ENCODE measurements around the gene PRELID3B.

The PRELID3B gene

DNA sequence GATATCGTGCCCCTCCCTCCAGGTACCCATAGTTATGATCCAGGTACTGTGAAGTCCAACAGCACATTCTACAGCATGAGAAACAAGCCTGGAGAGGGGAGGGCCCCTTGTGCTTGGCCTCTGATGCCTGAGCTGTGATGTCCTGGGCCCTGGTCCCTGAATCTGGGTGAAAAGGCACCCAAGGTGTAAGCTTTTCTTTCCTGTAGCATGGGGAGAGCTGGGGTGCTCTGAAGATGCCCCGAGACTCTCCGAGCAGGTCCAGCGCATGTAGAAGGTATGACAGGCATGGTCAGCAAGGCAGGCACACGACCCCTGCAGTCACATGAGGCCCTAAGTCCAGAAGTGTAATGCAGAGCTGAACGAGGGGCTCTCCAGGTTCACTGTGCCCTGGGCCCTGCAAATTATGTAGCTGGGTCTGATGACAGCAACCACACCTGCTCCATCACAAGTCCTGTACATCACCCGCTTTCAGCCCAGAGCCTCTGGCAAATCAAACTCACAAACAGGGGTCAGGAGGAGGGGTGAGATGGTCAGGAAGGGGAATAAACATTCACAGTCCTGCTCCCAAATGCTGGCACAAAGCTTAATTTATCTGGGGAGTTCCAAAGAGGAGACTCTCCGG lies 33.8 kb downstream of the PRELID3B start:
- no peak for DNase-seq (ENCODE audit: low read depth)

DNA sequence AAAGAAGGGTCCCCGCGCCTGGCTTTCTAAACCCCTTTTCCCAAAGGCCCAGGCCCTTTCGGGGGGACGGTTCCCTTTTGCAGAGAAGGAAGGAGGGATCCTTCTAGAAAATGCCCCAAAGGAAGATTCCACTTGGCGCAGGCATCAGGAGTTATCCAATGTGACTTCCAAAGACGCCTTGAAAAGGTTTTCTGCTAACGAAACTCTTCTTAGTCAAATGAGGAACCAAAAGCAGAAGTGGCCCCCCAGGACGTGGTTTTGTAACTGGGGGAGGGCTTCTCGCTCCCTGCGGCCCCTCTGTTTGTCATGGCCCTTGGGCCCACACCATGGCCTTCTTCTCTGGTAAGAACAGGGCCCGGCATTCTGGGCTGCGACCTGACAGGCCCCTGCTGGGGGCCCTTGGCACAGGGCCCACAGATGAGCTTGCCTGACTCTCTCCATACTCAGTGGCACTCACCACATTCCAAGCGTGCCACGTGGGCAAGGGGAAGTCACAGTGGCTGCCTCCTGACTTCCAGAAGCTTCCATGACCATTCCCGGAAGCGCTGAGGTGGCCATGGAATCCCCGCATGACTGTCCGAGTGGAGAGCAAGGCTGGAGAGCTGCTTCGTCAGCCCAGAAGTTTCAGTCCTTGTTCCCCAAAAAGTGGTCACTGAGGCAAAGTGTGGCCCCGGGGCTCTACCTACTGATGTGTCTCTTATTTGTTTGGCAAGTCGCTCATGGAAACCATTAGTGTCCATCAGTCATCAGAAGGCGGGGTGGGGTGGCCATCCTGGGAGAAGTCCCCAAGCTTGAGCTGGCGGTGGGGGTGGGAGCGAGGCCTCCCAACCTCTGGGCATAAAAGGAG lies 34.7 kb downstream of the PRELID3B start:
- no peak for DNase-seq (ENCODE audit: low read depth)

DNA sequence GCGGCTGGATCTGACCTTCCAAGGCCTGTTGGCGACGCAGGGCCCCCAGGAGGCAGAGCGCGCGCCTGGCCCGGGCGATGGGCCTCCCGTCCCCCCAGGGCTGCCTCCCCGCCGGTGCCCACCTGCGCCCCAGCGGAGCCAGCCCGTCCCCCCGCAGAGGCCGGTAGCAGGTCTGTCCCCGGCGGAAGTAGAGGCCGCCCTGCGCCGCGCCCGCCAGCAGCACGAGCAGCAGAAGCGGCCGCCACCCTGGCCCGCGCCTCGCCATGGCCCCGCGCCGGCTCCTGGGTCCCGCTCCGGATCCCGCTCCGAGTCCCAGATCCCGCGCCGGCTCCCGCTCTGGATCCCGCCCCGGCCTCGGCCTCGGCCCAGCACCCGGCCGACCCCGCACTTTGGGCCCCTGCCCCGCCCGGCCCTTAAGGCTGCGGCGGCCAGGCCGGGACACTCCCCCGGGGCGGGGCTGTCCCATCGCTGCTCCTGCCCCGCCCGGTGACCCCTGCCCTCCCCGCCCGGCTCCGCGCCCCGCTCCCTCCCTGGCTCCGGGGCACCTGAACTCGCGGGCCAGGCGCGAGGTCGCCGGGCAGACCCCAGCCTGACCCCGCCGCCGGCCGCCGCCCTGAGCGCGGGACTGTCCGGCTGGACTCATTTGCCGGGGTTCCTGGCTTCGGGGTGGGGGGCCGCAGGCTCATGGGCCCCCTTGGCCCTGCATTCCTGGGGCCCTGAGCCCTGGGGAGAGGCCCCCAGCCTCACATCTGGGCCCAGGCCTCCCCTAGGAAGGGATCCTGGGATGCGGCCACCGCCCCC lies 35.5 kb downstream of the PRELID3B start, which contains the start of gene CTSZ:
Gene CTSZ (minus strand): TSS at position 391 of the 801 bp plus-strand sequence. CDS start 126 bp downstream, at position 265.
- DNase-seq (ENCODE audit: low read depth): no peak

DNA sequence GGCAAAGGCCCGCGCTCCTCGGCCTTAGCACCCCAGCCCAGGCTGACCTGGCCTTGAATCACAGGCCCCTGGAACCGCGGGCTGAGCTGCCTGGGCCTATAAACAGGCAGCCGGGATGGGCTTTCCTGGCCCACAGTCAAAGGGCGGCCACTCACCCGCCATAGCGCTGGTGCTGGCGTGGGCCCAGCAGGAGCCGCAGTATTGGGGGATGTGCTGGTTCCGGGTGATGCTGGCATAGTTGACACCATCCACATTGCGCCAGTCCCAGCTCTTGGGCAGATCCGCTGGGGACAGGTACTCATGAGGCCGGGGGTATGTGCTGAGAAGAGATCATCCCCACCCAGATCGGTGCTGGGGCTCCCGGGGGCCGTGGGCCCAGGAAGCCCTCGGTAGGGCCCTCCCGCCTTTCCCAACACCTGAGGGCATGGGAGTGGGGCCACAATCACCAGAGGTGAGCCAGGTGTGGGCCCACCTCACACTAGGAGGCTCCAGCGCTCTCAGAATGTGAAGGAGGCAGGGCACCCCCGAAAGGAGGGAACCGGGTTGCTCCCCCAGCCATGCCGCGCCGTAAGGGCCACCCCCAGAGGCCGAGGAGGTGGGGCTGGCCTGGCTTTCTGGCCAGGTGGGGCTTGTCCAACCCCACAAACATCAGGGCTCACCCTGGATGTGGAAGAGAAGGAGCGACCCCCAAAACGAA lies 36.3 kb downstream of the PRELID3B start:
- no peak for DNase-seq (ENCODE audit: low read depth)

DNA sequence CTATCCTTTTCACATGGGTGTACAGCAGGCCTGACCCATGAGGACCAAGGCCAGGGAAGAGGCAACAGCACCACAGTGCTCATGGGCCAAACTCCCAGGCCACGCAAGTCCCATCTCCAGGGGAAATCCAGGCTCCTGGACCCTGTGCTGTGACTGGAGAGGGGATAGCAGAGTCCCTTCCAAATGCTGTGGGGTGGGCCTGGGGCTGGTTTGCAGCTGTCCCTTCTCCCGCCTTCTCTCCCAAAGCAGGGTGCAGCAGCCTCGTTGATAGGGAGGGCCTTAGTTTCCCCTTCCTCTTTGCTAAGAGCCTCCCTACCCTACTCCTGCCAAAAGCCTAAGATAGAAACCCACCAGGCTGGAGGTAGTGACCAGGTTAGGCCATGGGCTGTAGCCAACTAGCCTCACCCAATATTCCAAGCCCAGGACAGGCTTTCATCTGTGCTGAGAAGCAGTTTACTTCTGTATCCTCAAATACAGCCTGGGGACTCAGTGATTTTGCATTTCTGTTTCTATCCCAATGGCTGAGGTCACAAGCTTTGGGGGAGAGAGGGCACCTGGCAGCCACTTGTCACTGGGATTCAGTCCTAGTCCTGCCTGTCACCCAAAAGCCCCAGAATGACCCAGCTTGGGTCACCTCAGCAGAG lies 36.9 kb downstream of the PRELID3B start:
- no peak for DNase-seq (ENCODE audit: low read depth)

DNA sequence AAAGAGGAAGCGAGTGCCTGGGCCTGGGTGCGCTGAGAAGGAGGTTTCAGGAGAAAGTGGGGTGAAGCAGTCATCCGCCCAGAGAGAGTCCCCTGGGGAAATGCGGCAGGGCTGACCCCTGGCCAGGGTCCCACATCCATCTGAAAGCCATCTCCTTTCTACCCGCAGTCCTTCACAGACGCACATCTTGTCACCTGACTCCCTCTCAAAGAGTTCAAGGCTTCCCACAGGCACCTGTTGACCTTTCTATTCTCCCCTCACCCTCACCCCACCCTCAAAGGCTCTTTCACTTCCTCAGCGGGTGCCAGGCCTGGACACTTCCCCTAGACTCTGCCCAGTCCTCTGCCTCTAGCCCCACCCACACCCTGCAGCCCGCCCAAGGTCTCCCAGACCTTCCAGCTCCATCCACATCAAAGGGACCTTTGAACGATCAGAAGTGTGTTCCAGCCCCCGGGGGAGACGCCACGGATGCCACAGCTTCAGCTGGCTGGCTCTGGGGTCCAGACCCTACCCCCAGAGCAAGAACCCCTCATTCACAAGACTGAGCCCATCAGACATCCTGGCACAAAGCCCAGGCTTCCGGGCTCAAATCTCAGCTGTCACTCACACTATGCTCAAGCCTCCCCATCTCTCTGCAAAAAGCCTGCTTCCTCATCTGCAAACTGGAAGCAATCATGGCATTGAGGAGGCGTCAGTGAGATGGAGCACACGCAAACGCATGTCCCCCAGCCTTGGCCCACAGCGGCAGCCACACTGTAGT lies 37.6 kb downstream of the PRELID3B start:
- DNase-seq (ENCODE audit: low read depth): no peak

DNA sequence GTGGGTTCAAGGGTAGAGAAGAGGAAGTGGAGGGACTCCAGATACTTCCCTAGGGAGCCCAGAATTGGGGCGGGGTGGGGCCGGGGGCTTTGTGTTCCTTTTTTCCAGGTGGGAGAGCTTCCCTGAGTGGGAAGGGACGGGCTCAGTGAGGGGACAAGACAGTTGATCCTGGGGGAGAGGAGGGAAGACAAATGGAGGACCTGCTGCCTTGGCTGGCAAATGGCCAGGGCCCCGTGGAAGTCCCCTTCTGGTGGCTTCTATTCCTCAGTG lies 38.2 kb downstream of the PRELID3B start:
- no peak for DNase-seq (ENCODE audit: low read depth)

DNA sequence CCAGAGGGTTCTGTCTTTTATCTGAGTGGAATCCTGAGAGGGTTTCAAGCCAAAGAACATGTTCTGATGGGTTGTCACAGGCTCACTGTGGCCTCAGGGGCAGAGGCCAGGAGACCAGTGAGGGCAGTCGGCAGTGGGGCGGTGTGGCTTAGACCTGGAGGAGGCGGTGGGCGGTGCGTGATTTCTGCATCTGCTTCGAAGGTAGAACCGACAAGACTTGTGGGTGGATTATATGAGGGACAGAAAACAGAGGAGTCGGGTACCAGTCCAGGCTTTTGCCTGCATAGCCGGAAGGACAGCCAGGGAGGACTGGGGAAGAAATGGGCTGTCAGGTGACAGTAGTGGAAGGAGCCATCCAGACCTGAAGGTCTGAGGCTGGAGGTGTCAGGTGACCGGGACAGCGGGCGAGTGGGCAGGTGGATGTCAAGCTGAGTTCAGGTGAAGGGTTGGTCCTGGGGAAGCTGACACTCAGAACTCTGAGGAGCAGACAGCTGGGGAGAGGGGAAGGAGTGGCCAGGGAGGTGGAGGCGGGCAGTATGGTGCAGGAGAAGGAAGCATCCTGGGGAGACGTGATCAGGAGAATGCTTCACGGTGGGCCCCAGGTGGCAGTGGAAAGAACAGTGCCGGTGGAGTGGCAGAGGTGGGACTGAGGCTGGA lies 38.6 kb downstream of the PRELID3B start:
- no peak for DNase-seq (ENCODE audit: low read depth)

DNA sequence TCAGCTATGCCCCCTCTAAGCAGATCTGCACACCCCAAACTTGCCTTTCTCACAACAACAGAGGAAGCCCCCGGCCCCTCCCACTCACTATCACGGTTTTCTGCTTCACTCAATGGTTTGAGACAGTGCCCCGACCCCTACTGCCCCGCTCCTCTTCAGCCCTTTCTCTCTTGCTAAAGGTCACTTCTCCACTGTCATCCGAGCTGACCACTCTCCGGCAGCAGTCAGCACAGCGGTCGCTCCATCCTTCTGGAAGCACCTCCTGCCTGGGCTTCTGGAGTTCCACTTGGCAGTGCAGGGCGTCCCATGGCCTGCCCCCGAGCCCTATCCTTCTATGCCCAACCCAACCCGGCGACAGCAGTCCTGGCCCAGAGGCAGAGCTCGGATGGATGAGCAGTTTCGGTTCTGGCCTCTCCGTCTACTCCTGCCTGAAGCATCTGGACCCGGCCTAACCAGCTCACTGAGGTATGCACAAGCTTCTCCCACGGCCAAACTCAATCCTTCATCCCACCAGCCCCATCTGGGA lies 39.6 kb downstream of the PRELID3B start:
- no peak for DNase-seq (ENCODE audit: low read depth)

DNA sequence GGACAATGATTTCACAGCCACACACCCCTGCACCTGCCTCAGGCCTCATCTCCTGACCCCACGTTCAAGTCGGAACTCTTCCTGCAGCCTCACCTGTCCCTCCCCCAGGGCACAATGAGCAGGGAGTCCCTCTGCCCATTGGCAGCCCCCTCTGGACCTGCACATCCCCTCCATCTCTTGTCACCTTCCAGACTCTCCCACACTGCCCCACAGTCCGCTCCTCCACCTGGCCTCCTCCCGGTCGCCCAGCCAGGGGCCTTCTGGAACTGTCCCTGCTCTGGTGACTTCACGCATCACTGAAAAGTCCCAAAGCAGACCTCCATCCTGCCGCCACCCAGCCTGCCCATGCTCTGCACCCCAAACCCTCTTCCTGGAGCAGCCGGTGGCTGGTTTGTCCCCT lies 40.2 kb downstream of the PRELID3B start:
- no peak for DNase-seq (ENCODE audit: low read depth)

DNA sequence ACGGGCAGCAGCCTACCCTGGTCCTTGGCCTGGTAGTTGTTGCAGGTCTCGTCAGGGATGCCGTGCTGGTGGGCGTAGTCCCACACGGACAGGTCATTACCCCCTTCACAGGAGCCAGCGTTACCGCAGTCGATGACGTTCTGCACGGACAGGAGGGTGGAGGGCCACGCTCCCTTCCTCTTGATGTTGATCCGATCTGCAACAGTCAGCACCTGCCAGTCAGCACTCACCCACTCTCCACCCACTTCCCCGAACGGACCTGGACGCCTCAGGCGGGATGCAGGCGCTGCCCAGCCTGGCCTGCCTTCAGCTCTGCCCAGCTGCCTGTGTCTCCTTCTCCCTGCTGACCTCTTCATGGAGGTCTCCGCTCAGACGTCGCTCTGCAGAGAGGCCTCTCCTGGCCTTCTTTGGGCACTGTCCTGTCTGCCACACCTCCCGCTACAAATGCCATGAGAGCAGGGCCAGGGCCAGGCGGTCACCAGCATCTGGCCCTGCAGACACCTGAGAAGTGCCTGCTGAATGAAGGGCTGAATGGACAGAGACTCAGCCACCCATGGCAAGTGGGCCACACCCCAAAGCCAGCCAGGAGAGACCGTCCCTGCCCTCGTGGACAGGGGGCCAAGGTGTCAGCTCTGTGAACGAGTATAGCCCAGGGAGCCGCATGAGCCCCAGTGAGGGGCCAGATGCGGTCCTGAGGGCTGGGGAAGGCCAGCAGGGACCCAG lies 41.0 kb downstream of the PRELID3B start:
- no peak for DNase-seq (ENCODE audit: low read depth)

DNA sequence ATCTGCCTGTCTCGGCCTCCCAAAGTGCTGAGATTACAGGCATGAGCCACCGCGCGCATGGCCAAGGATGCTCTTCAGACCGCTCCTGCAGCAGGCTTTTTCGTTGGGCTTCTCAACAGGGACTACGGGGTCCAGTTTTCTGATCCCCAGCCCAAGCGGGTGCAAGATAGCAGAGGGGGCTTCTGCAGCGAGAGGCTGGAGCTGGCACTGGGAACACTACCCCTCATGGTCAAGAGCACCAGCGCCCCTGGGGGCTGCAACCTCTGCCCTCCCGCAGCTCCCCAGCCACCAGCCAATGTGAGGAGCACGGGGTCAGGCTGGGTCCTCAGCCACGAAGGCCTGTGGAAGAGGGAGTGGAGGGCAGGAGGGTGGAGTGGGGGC lies 41.5 kb downstream of the PRELID3B start:
- no peak for DNase-seq (ENCODE audit: low read depth)

DNA sequence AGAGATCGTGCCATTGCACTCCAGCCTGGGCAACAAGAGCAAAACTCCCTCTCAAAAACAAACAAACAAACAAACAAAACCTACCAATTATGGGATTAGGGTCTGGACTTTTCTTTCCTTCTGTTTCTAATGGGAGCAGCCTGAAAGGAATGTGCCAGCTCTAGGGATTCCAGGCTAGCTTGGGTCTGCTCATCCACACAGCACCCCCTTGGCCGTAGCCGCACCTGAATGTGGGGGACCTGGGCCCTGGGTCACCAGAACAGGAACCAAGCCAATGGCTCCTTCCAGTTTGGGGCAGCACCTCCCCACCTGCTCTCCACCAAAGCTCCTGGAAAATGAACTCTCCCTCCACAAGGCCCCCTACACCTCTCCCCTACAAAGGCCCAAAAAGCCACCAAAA lies 42.3 kb downstream of the PRELID3B start:
- no peak for DNase-seq (ENCODE audit: low read depth)

DNA sequence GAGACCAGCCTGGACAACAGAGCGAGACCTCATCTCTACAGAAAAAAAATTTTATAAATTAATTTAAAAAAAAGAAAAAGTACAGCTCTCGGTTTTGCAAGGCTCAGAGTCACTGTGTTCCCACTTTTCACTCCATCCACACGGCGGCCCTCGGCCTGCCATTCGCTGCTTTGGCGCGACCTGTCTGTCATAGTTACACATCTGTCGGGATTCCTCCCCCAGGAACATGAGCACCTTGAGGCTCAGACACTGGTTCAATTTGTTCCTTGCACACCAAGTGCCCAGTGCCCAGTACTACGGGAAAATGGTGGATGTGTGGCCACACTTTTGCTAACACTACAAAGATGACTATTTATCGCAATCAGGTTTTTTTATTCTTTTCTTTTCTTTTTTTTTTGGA lies 43.9 kb downstream of the PRELID3B start:
- DNase-seq (ENCODE audit: low read depth): no peak

DNA sequence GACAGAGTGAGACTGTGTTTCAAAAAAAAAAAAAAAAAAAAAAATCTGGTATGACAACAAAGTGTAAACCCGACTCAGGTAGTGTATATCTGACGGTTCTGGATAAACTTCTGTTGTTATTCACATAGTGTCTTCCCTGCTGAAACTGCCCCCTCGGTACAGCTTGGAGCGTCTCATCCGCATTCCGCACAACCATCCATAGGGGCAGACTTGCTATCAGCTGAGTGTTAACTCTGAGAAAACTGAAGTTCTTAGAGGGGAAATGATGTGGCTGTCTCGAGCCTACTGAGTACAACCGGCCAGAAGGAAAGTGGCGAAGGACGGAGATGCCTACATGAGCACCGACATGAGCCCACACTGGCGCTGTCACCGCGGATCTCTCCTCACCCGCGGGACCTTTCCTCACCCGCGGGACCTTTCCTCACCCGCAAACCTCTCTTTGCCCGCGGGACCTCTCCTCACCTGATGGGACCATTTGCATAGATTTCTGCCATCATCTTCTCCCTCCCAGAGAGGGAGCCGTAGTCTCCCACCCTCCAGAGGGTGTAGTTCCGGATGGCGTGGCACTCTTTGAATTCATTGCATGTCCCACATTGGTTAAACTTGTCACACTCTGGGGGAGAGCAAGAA lies 45.3 kb downstream of the PRELID3B start:
- DNase-seq (ENCODE audit: low read depth): no peak

DNA sequence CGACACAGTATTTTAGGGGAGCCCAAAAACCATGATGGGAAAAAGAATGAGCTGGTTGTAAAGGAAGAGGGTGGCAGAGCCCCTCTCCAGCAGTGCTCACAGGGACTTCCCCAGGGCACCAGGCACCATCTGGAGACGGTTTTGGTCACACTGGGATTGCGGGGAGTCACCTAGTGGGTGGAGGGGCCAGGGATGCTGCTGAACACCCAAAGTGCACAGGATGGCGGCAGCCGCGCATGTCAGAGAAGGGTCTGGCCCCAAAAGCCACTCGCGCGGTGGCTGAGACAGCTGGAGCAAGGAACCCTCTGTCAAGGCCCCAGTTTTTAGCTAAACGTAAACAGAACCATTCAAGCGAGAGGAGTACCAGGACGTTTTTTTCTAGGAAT lies 46.4 kb downstream of the PRELID3B start:
- DNase-seq (ENCODE audit: low read depth): no peak

DNA sequence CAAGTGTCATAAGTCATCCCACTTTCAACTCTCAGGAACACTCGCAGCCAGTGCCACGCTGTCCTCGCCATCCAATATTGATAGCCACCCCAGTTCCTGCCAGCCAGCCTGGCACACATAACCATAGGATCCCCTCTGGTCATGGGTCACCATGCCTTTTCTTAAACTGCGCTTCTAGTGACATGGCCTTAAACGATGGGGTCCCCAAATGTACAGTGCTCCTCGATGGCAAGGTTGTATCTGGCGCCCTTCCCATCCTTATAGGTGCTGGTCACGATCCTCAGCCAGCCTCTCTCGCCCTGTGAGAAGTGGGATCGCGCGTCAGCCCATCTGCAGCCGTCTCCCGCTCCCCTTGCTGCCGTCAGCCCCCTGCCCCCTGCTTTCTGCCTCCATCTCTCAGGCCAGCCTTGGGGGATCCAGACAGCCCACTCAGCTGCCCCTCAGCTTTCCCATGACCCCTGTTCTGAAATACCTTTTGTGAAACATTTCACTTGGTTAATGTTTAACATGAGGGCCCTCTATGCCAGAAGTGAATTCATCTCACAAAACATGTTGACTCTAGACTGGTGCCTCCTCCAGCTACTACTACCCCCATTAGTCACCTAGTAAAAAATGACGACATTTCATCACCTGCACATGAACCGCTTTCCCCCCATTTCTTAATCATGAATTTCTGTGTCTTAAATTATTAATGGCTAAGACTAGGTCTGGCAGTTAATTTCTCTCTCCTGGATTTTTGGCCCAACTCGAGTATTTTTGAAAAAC lies 46.9 kb downstream of the PRELID3B start:
- DNase-seq (ENCODE audit: low read depth): no peak

DNA sequence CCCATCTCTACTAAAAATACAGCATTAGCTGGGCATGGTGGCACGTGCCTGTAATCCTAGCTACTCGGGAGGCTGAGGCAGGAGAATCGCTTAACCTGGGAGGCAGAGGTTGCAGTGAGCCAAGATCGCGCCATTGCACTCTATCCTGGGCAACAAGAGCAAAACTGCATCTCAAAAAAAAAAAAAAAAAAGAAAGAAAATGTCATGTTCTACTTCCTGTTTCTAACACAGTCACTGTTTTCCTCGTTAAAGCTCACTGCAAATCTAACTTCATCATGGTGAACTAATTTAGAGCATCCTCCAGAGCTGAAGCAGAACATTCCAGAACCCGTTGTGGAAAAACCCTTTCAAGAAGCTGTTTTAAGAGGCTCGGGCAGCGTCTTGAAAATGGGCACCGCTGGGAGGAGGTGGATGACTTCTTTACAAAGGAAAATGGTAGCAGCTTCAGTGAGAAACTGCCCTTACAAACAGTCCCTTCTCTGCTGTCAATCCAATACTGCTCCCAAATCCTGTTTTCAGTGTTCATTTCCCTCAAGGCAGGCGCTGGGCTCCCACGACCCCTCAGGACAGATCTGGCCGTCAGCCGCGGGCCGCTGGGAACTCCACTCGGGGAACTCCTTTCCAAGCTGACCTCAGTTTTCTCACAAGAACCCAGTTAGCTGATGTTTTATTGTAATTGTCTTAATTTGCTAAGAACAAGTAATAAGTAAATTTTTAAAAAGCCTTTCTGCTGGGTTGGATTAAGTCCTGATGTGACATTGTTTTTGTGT lies 48.0 kb downstream of the PRELID3B start:
- no peak for DNase-seq (ENCODE audit: low read depth)

Measured in non-pigmented ciliary epithelial cell (primary cell).